HepG2 (cell line): Measurements from ENCODE around the gene PRKD2. TPM values are rescaled to one million over a fixed set of nuclear protein-coding genes. Genes with fewer than 3 reads are reported as not detected.

Experiments
- ATAC-seq: fragments of 200-7000 bp; cut with Tn5 transposase; 3 replicates; pipeline ENCODE4 v1.9.1; 2020; ENCODE audit warnings: mild to moderate bottlenecking, moderate library complexity
- BruUV-seq: library from RNA; stranded (reverse); fragments of 400-500 nt; replicated peaks from 2 replicates; lab custom pipeline; 2021; lab: Mats Ljungman, UMichigan
- CTCF ChIA-PET: fragments of 300-600 bp; formaldehyde crosslinking; extraction: SDS; loops from one replicate; lab custom pipeline; 2021; ENCODE audit warnings: low total read pairs, inconsistent platforms, low intra/inter-chr PET ratio; lab: Yijun Ruan, JAX
- POLR2A ChIA-PET: fragments of 350-600 bp; sonication (Branson Sonifier 250); formaldehyde crosslinking; loops from one replicate; lab custom pipeline; 2020; ENCODE audit warnings: antibody characterized with exemption, inconsistent platforms; lab: Yijun Ruan, JAX
- DNase-seq: peaks from one replicate; pipeline ENCODE4 v3.0.0-alpha.2; 2015; ENCODE audit warnings: low spot score
- FAIRE-seq: peaks from 3 replicates; lab custom pipeline; 2011; peaks lifted over from hg19 to GRCh38; lab: Jason Lieb, UNC
- H2AFZ ChIP-seq: one replicate; pipeline ENCODE4 v1.6.1; 2011; ENCODE audit warnings: low read length, inconsistent platforms
- H3K27ac ChIP-seq: fragments of 300-600 bp; 3 replicates; pipeline ENCODE4 v1.8.0; 2011; ENCODE audit warnings: mixed run types, mild to moderate bottlenecking, mixed read lengths, low read length, inconsistent platforms; ENCODE audit not compliant: insufficient read depth; ENCODE audit errors: extremely low read length
- H3K27me3 ChIP-seq, 2 experiments: fragments of 200-600 bp in 1 of 2; 2 replicates in 1 of 2; 3 replicates in 1 of 2; pipeline versions ENCODE4 v1.6.0 to v1.8.0; 2011; ENCODE audit warnings: low read length in 2 of 2, mild to moderate bottlenecking in 2 of 2, moderate library complexity in 2 of 2, inconsistent platforms in 1 of 2; ENCODE audit not compliant: insufficient read depth in 2 of 2, control insufficient read depth in 1 of 2
- H3K36me3 ChIP-seq, 2 experiments: fragments of 200-600 bp in 1 of 2; replicated peaks in 1 of 2; 2 replicates in 1 of 2; 3 replicates in 1 of 2; pipeline versions ENCODE4 v1.5.1 to v1.8.0; 2011; ENCODE audit warnings: low read length in 2 of 2, inconsistent platforms in 1 of 2; ENCODE audit not compliant: insufficient read depth in 2 of 2, control insufficient read depth in 1 of 2
- H3K4me1 ChIP-seq: 2 replicates; pipeline ENCODE4 v1.5.1; 2012; ENCODE audit warnings: low read length, inconsistent platforms; ENCODE audit not compliant: insufficient read depth
- H3K4me2 ChIP-seq: 2 replicates; pipeline ENCODE4 v1.6.0; 2011; ENCODE audit warnings: low read depth, low read length, inconsistent platforms
- H3K4me3 ChIP-seq, 3 experiments: fragments of 200-600 bp in 1 of 3; sonication (generic), shearing (Covaris generic) in 1 of 3; replicated peaks in 1 of 3; 2 replicates each; pipeline ENCODE4 v1.5.1; 2011 to 2016; ENCODE audit warnings: low read length in 3 of 3, inconsistent platforms in 2 of 3, low read depth in 2 of 3, mild to moderate bottlenecking in 2 of 3, control low read depth in 1 of 3, mixed read lengths in 1 of 3; ENCODE audit not compliant: insufficient read depth in 1 of 3
- H3K79me2 ChIP-seq: one replicate; pipeline ENCODE4 v1.6.1; 2011; ENCODE audit warnings: low read length, inconsistent platforms; ENCODE audit not compliant: insufficient read depth
- H3K9ac ChIP-seq: 2 replicates; pipeline ENCODE4 v1.6.0; 2011; ENCODE audit warnings: mild to moderate bottlenecking, low read depth, low read length, inconsistent platforms; ENCODE audit not compliant: insufficient read depth
- H3K9me3 ChIP-seq: 2 replicates; pipeline ENCODE4 v1.5.1; 2012; ENCODE audit warnings: mild to moderate bottlenecking, low read length
- H4K20me1 ChIP-seq: 2 replicates; pipeline ENCODE4 v1.6.0; 2011; ENCODE audit warnings: inconsistent platforms, mild to moderate bottlenecking, low read length, moderate library complexity; ENCODE audit not compliant: insufficient read depth
- CC2D1A ChIP-seq: sonication (generic); formaldehyde crosslinking; IDR thresholded peaks from 2 replicates; pipeline ENCODE4 v1.8.1; 2023; ENCODE audit warnings: mild to moderate bottlenecking, missing genetic modification reagents
- CENPT ChIP-seq: sonication (generic); formaldehyde crosslinking; IDR thresholded peaks from 2 replicates; pipeline ENCODE4 v1.8.0; 2022; ENCODE audit warnings: low read depth, mild to moderate bottlenecking, moderate library complexity, missing genetic modification reagents
- FOXP4 ChIP-seq: sonication (generic); formaldehyde crosslinking; IDR thresholded peaks from 2 replicates; pipeline ENCODE4 v1.4.0; 2020; ENCODE audit warnings: missing genetic modification reagents
- HNF4G ChIP-seq, 2 experiments: sonication (generic) in 1 of 2; formaldehyde crosslinking in 1 of 2; IDR thresholded peaks; 2 replicates each; pipeline versions ENCODE4 v1.4.0 to v1.6.1; 2011 to 2020; ENCODE audit warnings: borderline replicate concordance in 2 of 2, low read depth in 2 of 2, mild to moderate bottlenecking in 2 of 2, low read length in 1 of 2, missing genetic modification reagents in 1 of 2, moderate library complexity in 1 of 2
- HNRNPH1 ChIP-seq: fragments of 200-400 bp; formaldehyde crosslinking; optimal IDR thresholded peaks from 2 replicates; pipeline ENCODE3; 2017; ENCODE audit warnings: mild to moderate bottlenecking, low read depth, low read length
- MLLT10 ChIP-seq: sonication (generic); formaldehyde crosslinking; IDR thresholded peaks from 2 replicates; pipeline ENCODE4 v1.4.0; 2020; ENCODE audit warnings: missing genetic modification reagents
- MTF2 ChIP-seq: sonication (generic); formaldehyde crosslinking; IDR thresholded peaks from 2 replicates; pipeline ENCODE4 v1.5.0; 2020; ENCODE audit warnings: missing genetic modification reagents, borderline replicate concordance
- NCOA5 ChIP-seq: sonication (generic); formaldehyde crosslinking; IDR thresholded peaks from 2 replicates; pipeline ENCODE4 v1.4.0; 2020; ENCODE audit warnings: missing genetic modification reagents
- PAX8 ChIP-seq: sonication (generic); formaldehyde crosslinking; IDR thresholded peaks from 2 replicates; pipeline ENCODE4 v1.8.0; 2022; ENCODE audit warnings: mild to moderate bottlenecking, missing genetic modification reagents, borderline replicate concordance
- PLRG1 ChIP-seq: fragments of 450-650 bp; conservative IDR thresholded peaks from 2 replicates; pipeline ENCODE4 v1.6.1; 2016
- RNF2 ChIP-seq: fragments of 450-650 bp; conservative IDR thresholded peaks from 2 replicates; pipeline ENCODE4 v1.6.1; 2016; ENCODE audit warnings: low read depth
- TRAFD1 ChIP-seq: sonication (generic); formaldehyde crosslinking; IDR thresholded peaks from 2 replicates; pipeline ENCODE4 v1.5.1; 2020; ENCODE audit warnings: missing genetic modification reagents, mild to moderate bottlenecking, borderline replicate concordance
- ZSCAN25 ChIP-seq: sonication (generic); formaldehyde crosslinking; IDR thresholded peaks from 2 replicates; pipeline ENCODE4 v1.8.0; 2022; ENCODE audit warnings: mild to moderate bottlenecking, missing genetic modification reagents
- WGBS: methylation state at CpG from one replicate; pipeline ENCODE4 v1.1.6; 2017; ENCODE audit warnings: low lambda C conversion rate; 5-methylcytosine and 5-hydroxymethylcytosine counted together
- in situ Hi-C: cut with HindIII; loops from 2 replicates; pipeline ENCODE4 v1.10.0; 2017; ENCODE audit warnings: low pct_unique_long_range_greater_than_20kb; ENCODE audit not compliant: extremely low pct_ligation_motif_present
- intact Hi-C: fragments of 100-400 bp; cut with micrococcal nuclease; formaldehyde crosslinking; loops from one replicate; pipeline ENCODE4 v1.10.0; 2022; ENCODE audit not compliant: unreplicated experiment
- polyA plus RNA-seq, 8 experiments: library from polyadenylated mRNA; depleted of rRNA in 3 of 8; stranded (reverse) in 7 of 8; unstranded in 1 of 8; fragments of >200 nt; fragmentation: Illumina TruSeq in 4 of 8; extraction: Trizol in 4 of 8; gene quantifications; 2 replicates each; pipeline versions ENCODE4 v1.2.1 to v1.2.3, GENCODE V29; 2011 to 2016; ENCODE audit warnings: low read depth in 4 of 8, missing spikeins in 1 of 8, mixed read lengths in 1 of 8; ENCODE audit not compliant: insufficient read depth in 1 of 8
- total RNA-seq, 5 experiments: library from RNA; depleted of rRNA; stranded (reverse); fragments of >200 nt; fragmentation: Illumina TruSeq; extraction: Trizol; gene quantifications; 2 replicates each; pipeline ENCODE4 v1.2.3, GENCODE V29; 2016; ENCODE audit warnings: low read depth in 1 of 5

The PRKD2 gene
- total and polyA plus RNA-seq, 2 of the 13 experiments (the other 11 are each of a cell fraction or from before 2014, with no cell fraction given): 6.7 to 7.3 TPM

GRCh38 chr19:46631481-46631880 is 85.4 kb downstream of the PRKD2 start:
- CTCF ChIA-PET: no interaction called here
- H2AFZ ChIP-seq: no peak overlapping the region
- intact Hi-C loops: no loop called here

GRCh38 chr19:46630586-46631205 is 86.2 kb downstream of the PRKD2 start:
- Histone ChIP-seq H3K27me3 (peaks cover 8 to 23% of the 10 kb centered on the region in 2 experiments; a peak in 4 of 5 replicates), H3K36me3 (no peaks in the 10 kb centered on the region), H3K4me3 (no peak overlapping the region), H3K4me1 (peaks cover 7% of the 10 kb centered on the region), H3K9ac (no peak overlapping the region), H3K27ac (no peak overlapping the region)
- DNase-seq (no peak), ATAC-seq (no peak)
- in situ Hi-C loops: no loop called here
- intact Hi-C loops: no loop called here
- BruUV-seq: no TSS peak
- TF ChIP-seq HNF4G (IDR thresholded peaks at IDR 0.05; ENCODE audit: borderline replicate concordance, low read depth, low read length): no peak
- TF ChIP-seq HNF4G (CRISPR knock-in tag; IDR thresholded peaks at IDR 0.05; ENCODE audit: borderline replicate concordance, low read depth): no peak
- TF ChIP-seq TRAFD1 (CRISPR knock-in tag): no peak
- no peak for TF ChIP-seq MTF2 (CRISPR knock-in tag)
- no peak for TF ChIP-seq CENPT (CRISPR knock-in tag)
- TF ChIP-seq HNRNPH1: no peak
- no peak for TF ChIP-seq FOXP4 (CRISPR knock-in tag)
- no peak for TF ChIP-seq ZSCAN25 (CRISPR knock-in tag)
- no peak for TF ChIP-seq RNF2
- TF ChIP-seq, all 625 proteins: peak for 0
- Histone ChIP-seq H3K79me2 (no peaks in the 10 kb centered on the region), H3K4me2 (no peak overlapping the region), H4K20me1 (no peaks in the 10 kb centered on the region), H3K9me3 (no peaks in the 10 kb centered on the region), H2AFZ (no peak overlapping the region)
- no peak for FAIRE-seq
- WGBS: 55% methylated on average over 10 of the region's 14 CpGs
- CTCF ChIA-PET: no interaction called here
- POLR2A ChIA-PET: no interaction called here

More at GRCh38 chr19:46631481-46631880, 85.4 kb downstream of the PRKD2 start:
- no peak overlapping the region for H3K4me3 ChIP-seq
- in situ Hi-C loops: no loop called here
- ATAC-seq (no peak), DNase-seq (no peak), FAIRE-seq (no peak)
- 6% methylated on average over 6 of the region's 6 CpGs for WGBS
- no TSS peak for BruUV-seq
- peaks cover 8 to 25% of the 10 kb centered on the region in 2 experiments; a peak in 4 of 5 replicates for H3K27me3 ChIP-seq
- TF ChIP-seq MLLT10: no peak
- no peak for TF ChIP-seq NCOA5 (CRISPR knock-in tag)
- TF ChIP-seq CC2D1A: no peak
- TF ChIP-seq PAX8 (CRISPR knock-in tag): no peak
- no peak for TF ChIP-seq PLRG1
- no peak overlapping the region for H3K9ac ChIP-seq
- no peak overlapping the region for H3K27ac ChIP-seq
- H3K4me1 ChIP-seq: no peaks in the 10 kb centered on the region
- no peak overlapping the region for H3K4me2 ChIP-seq
- POLR2A ChIA-PET: no interaction called here
- H3K9me3 ChIP-seq: no peaks in the 10 kb centered on the region
- H3K36me3 ChIP-seq: no peaks in the 10 kb centered on the region
- H4K20me1 ChIP-seq: no peaks in the 10 kb centered on the region
- no peaks in the 10 kb centered on the region for H3K79me2 ChIP-seq
